ENCODE data around the gene PDE4D. TPM values are rescaled to one million over a fixed set of nuclear protein-coding genes. Genes with fewer than 3 reads are reported as not detected.

Gene PDE4D
- polyA plus RNA-seq, 1 donor (not counting 4 experiments of a cell fraction or from before 2014, with no cell fraction given) = 3.6 TPM

GRCh38 chr5:59322058-59322457, 571.5 kb downstream of the PDE4D start:
- Histone ChIP-seq H4K20me1 (ENCODE audit: control insufficient read depth, extremely low read depth, insufficient read depth, low read length) (no peaks in the 10 kb centered on the region), H3K9me1 (ENCODE audit: control insufficient read depth, extremely low read depth, insufficient read depth, low read length) (no peaks in the 10 kb centered on the region), H3K4me1 (ENCODE audit: control insufficient read depth, extremely low read depth, insufficient read depth, low read length) (peaks cover 8% of the 10 kb centered on the region), H3K27ac (ENCODE audit: control insufficient read depth, insufficient read depth, low read length) (no peak overlapping the region), H3K9ac (ENCODE audit: control insufficient read depth, extremely low read depth, insufficient read depth, low read length) (no peak overlapping the region), H2AFZ (ENCODE audit: control insufficient read depth, low read length) (no peak overlapping the region), H3K4me3 (ENCODE audit: control insufficient read depth in 2 of 3, extremely low read depth in 1 of 3, insufficient read depth in 2 of 3, low read depth in 1 of 3, low read length in 3 of 3) (no peak overlapping the region), H3K9me3 (ENCODE audit: control insufficient read depth, low read depth, low read length) (no peaks in the 10 kb centered on the region), H3K4me2 (ENCODE audit: control insufficient read depth, extremely low read depth, insufficient read depth, low read depth, low read length) (no peak overlapping the region), H3K36me3 (ENCODE audit: control insufficient read depth in 2 of 2, extremely low read depth in 1 of 2, insufficient read depth in 2 of 2, low read length in 2 of 2) (no peaks in the 10 kb centered on the region), H3K27me3 (ENCODE audit: control insufficient read depth, extremely low read depth, insufficient read depth, low read length) (no peaks in the 10 kb centered on the region), H3K79me2 (ENCODE audit: control insufficient read depth, insufficient read depth, low read length) (no peaks in the 10 kb centered on the region)
- TF ChIP-seq CTCF (optimal IDR thresholded peaks at IDR 0.05 in 1 of 3, IDR thresholded peaks at IDR 0.05 in 1 of 3, conservative IDR thresholded peaks at IDR 0.05 in 1 of 3; ENCODE audit: extremely low read depth in 1 of 3, insufficient read depth in 2 of 3, low read length in 3 of 3) = no peak
- TF ChIP-seq EZH2 (IDR thresholded peaks at IDR 0.05; ENCODE audit: low read length) = no peak
- FAIRE-seq = no peak
- no peak for DNase-seq (ENCODE audit: low read depth, low spot score)
- dilution Hi-C loops (cut with MboI; ENCODE audit: extremely low pct_ligation_motif_present, low sequenced_read_pairs) = no loop called here

GRCh38 chr5:59321642-59322041, 571.9 kb downstream of the PDE4D start:
- Histone ChIP-seq H3K9me1 (ENCODE audit: control insufficient read depth, extremely low read depth, insufficient read depth, low read length) (no peaks in the 10 kb centered on the region), H3K4me3 (ENCODE audit: control insufficient read depth in 2 of 3, extremely low read depth in 1 of 3, insufficient read depth in 2 of 3, low read depth in 1 of 3, low read length in 3 of 3) (no peak overlapping the region), H2AFZ (ENCODE audit: control insufficient read depth, low read length) (no peak overlapping the region), H3K9me3 (ENCODE audit: control insufficient read depth, low read depth, low read length) (no peaks in the 10 kb centered on the region), H3K9ac (ENCODE audit: control insufficient read depth, extremely low read depth, insufficient read depth, low read length) (no peak overlapping the region), H3K4me1 (ENCODE audit: control insufficient read depth, extremely low read depth, insufficient read depth, low read length) (peaks cover 8% of the 10 kb centered on the region), H3K27me3 (ENCODE audit: control insufficient read depth, extremely low read depth, insufficient read depth, low read length) (no peaks in the 10 kb centered on the region), H4K20me1 (ENCODE audit: control insufficient read depth, extremely low read depth, insufficient read depth, low read length) (no peaks in the 10 kb centered on the region), H3K4me2 (ENCODE audit: control insufficient read depth, extremely low read depth, insufficient read depth, low read depth, low read length) (no peak overlapping the region), H3K79me2 (ENCODE audit: control insufficient read depth, insufficient read depth, low read length) (no peaks in the 10 kb centered on the region), H3K36me3 (ENCODE audit: control insufficient read depth in 2 of 2, extremely low read depth in 1 of 2, insufficient read depth in 2 of 2, low read length in 2 of 2) (no peaks in the 10 kb centered on the region), H3K27ac (ENCODE audit: control insufficient read depth, insufficient read depth, low read length) (no peak overlapping the region)
- no peak for TF ChIP-seq CTCF (optimal IDR thresholded peaks at IDR 0.05 in 1 of 3, IDR thresholded peaks at IDR 0.05 in 1 of 3, conservative IDR thresholded peaks at IDR 0.05 in 1 of 3; ENCODE audit: extremely low read depth in 1 of 3, insufficient read depth in 2 of 3, low read length in 3 of 3)
- TF ChIP-seq EZH2 (IDR thresholded peaks at IDR 0.05; ENCODE audit: low read length) = no peak
- dilution Hi-C loops (cut with MboI; ENCODE audit: extremely low pct_ligation_motif_present, low sequenced_read_pairs) = no loop called here
- no peak for DNase-seq (ENCODE audit: low read depth, low spot score)
- no peak for FAIRE-seq
